GM12878 (cell line): ENCODE results near the gene SLC5A11. TPM values are rescaled to one million over a fixed set of nuclear protein-coding genes. Genes with fewer than 3 reads are reported as not detected.
A peak's percentile ranks its signal among the peaks of the same experiment; 100 is the strongest.

Experiments used
- ATAC-seq: fragments of 200-7000 bp; cut with Tn5 transposase; 3 replicates; pipeline ENCODE4 v1.9.1; 2020; ENCODE audit warnings: mild to moderate bottlenecking, moderate library complexity
- BruUV-seq: library from RNA; stranded (reverse); fragments of 400-500 nt; replicated peaks from 2 replicates; lab custom pipeline; 2021; lab: Mats Ljungman, UMichigan
- CTCF ChIA-PET: fragments of 300-600 bp; sonication (Branson Sonifier 250); formaldehyde crosslinking; extraction: SDS; loops from one replicate; lab custom pipeline; 2021; ENCODE audit warnings: inconsistent platforms; lab: Yijun Ruan, JAX
- POLR2A ChIA-PET: fragments of 350-600 bp; formaldehyde crosslinking; extraction: SDS; loops from one replicate; lab custom pipeline; 2021; ENCODE audit warnings: inconsistent platforms; lab: Charles Lee
- RAD21 ChIA-PET: fragments of 300-600 bp; sonication (Branson Sonifier 250); formaldehyde crosslinking; loops from one replicate; lab custom pipeline; 2023; ENCODE audit warnings: antibody characterized with exemption; ENCODE audit not compliant: unreplicated experiment; lab: Charles Lee
- SMC1A ChIA-PET: fragments of 300-600 bp; sonication (Branson Sonifier 250); formaldehyde crosslinking; loops from one replicate; lab custom pipeline; 2023; ENCODE audit not compliant: unreplicated experiment, uncharacterized antibody; lab: Charles Lee
- DNase-seq: peaks from one replicate; pipeline ENCODE4 v3.0.0-alpha.2; 2011; ENCODE audit warnings: low read depth, low spot score
- FAIRE-seq: peaks from 3 replicates; lab custom pipeline; 2011; peaks lifted over from hg19 to GRCh38; lab: Jason Lieb, UNC
- H2AFZ ChIP-seq: 2 replicates; pipeline ENCODE4 v1.6.0; 2011; ENCODE audit warnings: low read depth, low read length, control low read depth; ENCODE audit not compliant: control insufficient read depth
- H3K27ac ChIP-seq: 2 replicates; pipeline ENCODE4 v1.5.1; 2011; ENCODE audit warnings: control low read depth; ENCODE audit not compliant: control insufficient read depth, insufficient read depth
- H3K27me3 ChIP-seq, 2 experiments: replicated peaks in 1 of 2; 2 replicates each; pipeline versions ENCODE4 v1.6.0 to v1.6.1; 2011; ENCODE audit warnings: low read length in 1 of 2; ENCODE audit not compliant: control insufficient read depth in 2 of 2, insufficient read depth in 2 of 2
- H3K36me3 ChIP-seq, 2 experiments: 2 replicates each; pipeline ENCODE4 v1.5.1; 2011; ENCODE audit warnings: low read length in 1 of 2; ENCODE audit not compliant: control insufficient read depth in 2 of 2, insufficient read depth in 2 of 2
- H3K4me1 ChIP-seq: 2 replicates; pipeline ENCODE4 v1.6.1; 2011; ENCODE audit warnings: mild to moderate bottlenecking, low read length, moderate library complexity, mixed read lengths; ENCODE audit not compliant: control insufficient read depth, insufficient read depth
- H3K4me2 ChIP-seq: 2 replicates; pipeline ENCODE4 v1.6.0; 2011; ENCODE audit warnings: control low read depth; ENCODE audit not compliant: control insufficient read depth, insufficient read depth
- H3K4me3 ChIP-seq: fragments of 200-600 bp; sonication (generic); 2 replicates; pipeline ENCODE4 v1.5.1; 2016
- H3K79me2 ChIP-seq: 2 replicates; pipeline ENCODE4 v1.6.0; 2011; ENCODE audit warnings: low read length; ENCODE audit not compliant: control insufficient read depth, insufficient read depth
- H3K9ac ChIP-seq: 2 replicates; pipeline ENCODE4 v1.8.0; 2011; ENCODE audit warnings: low read length, control low read depth, mixed read lengths; ENCODE audit not compliant: control insufficient read depth, insufficient read depth
- H3K9me3 ChIP-seq: replicated peaks from 3 replicates; pipeline ENCODE4 v1.5.1; 2011; ENCODE audit warnings: mild to moderate bottlenecking, low read length; ENCODE audit not compliant: control insufficient read depth, insufficient read depth
- H4K20me1 ChIP-seq: 2 replicates; pipeline ENCODE4 v1.6.0; 2011; ENCODE audit not compliant: control insufficient read depth, insufficient read depth
- BCL11A ChIP-seq: IDR thresholded peaks from 2 replicates; pipeline ENCODE4 v1.6.1; 2011; ENCODE audit warnings: low read depth, low read length
- CEBPZ ChIP-seq: fragments of 150-350 bp; IDR thresholded peaks from 2 replicates; pipeline ENCODE4 v1.6.1; 2016; ENCODE audit warnings: low read depth, low read length
- CHD4 ChIP-seq: fragments of 200-600 bp; sonication (generic); IDR thresholded peaks from 2 replicates; pipeline ENCODE4 v1.6.1; 2016; ENCODE audit warnings: mild to moderate bottlenecking
- CREB1 ChIP-seq: IDR thresholded peaks from 2 replicates; pipeline ENCODE4 v1.6.1; 2012; ENCODE audit warnings: low read depth, mild to moderate bottlenecking, inconsistent platforms
- KDM1A ChIP-seq: fragments of 200-600 bp; sonication (generic); IDR thresholded peaks from 2 replicates; pipeline ENCODE4 v1.6.1; 2016; ENCODE audit warnings: borderline replicate concordance
- NRF1 ChIP-seq: conservative IDR thresholded peaks from 2 replicates; pipeline ENCODE4 v1.6.1; 2011; ENCODE audit warnings: mild to moderate bottlenecking, low read depth, low read length, improper control_type of control experiment
- POLR2AphosphoS5 ChIP-seq: IDR thresholded peaks from 2 replicates; pipeline ENCODE4 v1.6.1; 2011; ENCODE audit warnings: mild to moderate bottlenecking, low read length, inconsistent platforms
- WRNIP1 ChIP-seq: IDR thresholded peaks from 2 replicates; pipeline ENCODE4 v1.6.1; 2011; ENCODE audit warnings: low read depth, low read length, improper control_type of control experiment, borderline replicate concordance
- WGBS: methylation state at CpG from one replicate; pipeline ENCODE4 v1.1.6; 2016; ENCODE audit warnings: low lambda C conversion rate; ENCODE audit not compliant: insufficient replicate concordance, insufficient coverage; ENCODE audit errors: missing lambda C conversion rate; 5-methylcytosine and 5-hydroxymethylcytosine counted together
- in situ Hi-C: fragments of 300-500 bp; cut with MboI; formaldehyde crosslinking; loops from 9 replicates; pipeline ENCODE4 v1.14.3; 2018; ENCODE audit warnings: mixed read lengths
- intact Hi-C: fragments of 100-400 bp; cut with micrococcal nuclease; formaldehyde crosslinking; loops from one replicate; pipeline ENCODE4 v1.14.2; 2022; ENCODE audit not compliant: unreplicated experiment
- polyA plus RNA-seq, 11 experiments: library from polyadenylated mRNA; depleted of rRNA in 4 of 11; unstranded in 6 of 11; stranded (reverse) in 5 of 11; fragments of >200 nt; fragmentation: Nextera tagmentation in 4 of 11; fragmentation: Illumina TruSeq in 1 of 11; extraction: Ambion mirVana in 4 of 11; extraction: Trizol in 1 of 11; gene quantifications; 1 replicate in 1 of 11; 2 replicates in 10 of 11; pipeline versions ENCODE4 v1.2.1 to v1.2.3, GENCODE V29; 2011 to 2016; ENCODE audit warnings: inconsistent platforms in 2 of 11, missing spikeins in 2 of 11, low read depth in 1 of 11
- total RNA-seq, 4 experiments: library from RNA; depleted of rRNA in 3 of 4; stranded (reverse); fragments of >200 nt in 3 of 4; fragmentation: Illumina TruSeq in 1 of 4; extraction: Trizol in 1 of 4; gene quantifications; 2 replicates each; pipeline versions ENCODE4 v1.2.1 to v1.2.3, GENCODE V29; 2013 to 2021
- TF ChIP-seq, protein P1 (sequence below): fragments of 450-650 bp; formaldehyde crosslinking; IDR thresholded peaks from 2 replicates; pipeline ENCODE4 v1.5.0; 2022; ENCODE audit warnings: mild to moderate bottlenecking, missing genetic modification characterization
- TF ChIP-seq, protein P2 (sequence below): IDR thresholded peaks from 2 replicates; pipeline ENCODE4 v1.6.1; 2012; ENCODE audit warnings: low read length, inconsistent platforms

SLC5A11 gene
- total and polyA plus RNA-seq, 10 of the 15 experiments (the other 5 are each of a cell fraction or from before 2014, with no cell fraction given) = 0.10 TPM; not detected in 9

- Histone ChIP-seq H3K9ac (no peak overlapping the region), H3K4me2 (no peak overlapping the region), H3K4me1 (no peaks in the 10 kb centered on the region), H4K20me1 (no peaks in the 10 kb centered on the region; the same call in 1 of the 2 replicates), H3K27ac (no peak overlapping the region), H3K36me3 (peaks cover 33 to 78% of the 10 kb centered on the region in 2 experiments), H2AFZ (no peak overlapping the region), H3K27me3 (no peaks in the 10 kb centered on the region), H3K79me2 (no peaks in the 10 kb centered on the region; the same call in 1 of the 2 replicates), H3K4me3 (no peak overlapping the region), H3K9me3 (no peaks in the 10 kb centered on the region)
- RAD21 ChIA-PET = no interaction called here
- in situ Hi-C loops = no loop called here
- over 99% methylated on average over 14 of the region's 14 CpGs for WGBS
- DNase-seq (no peak), ATAC-seq (no peak), FAIRE-seq (no peak)
- no TSS peak for BruUV-seq
- intact Hi-C loops = no loop called here
- SMC1A ChIA-PET = no interaction called here
- POLR2A ChIA-PET = no interaction called here
- CTCF ChIA-PET = no interaction called here
- TF ChIP-seq KDM1A (no peak), POLR2AphosphoS5 (0 out of 2 replicates have a peak, but pooled peaks have one; percentile 18)
- TF ChIP-seq, all 136 proteins: peak for 1
Measured at GRCh38 chr16:24939224-24939623, 93.5 kb downstream of the SLC5A11 start.

- intact Hi-C loops (no loop called here), in situ Hi-C loops (no loop called here)
- Histone ChIP-seq H3K27me3 (no peaks in the 10 kb centered on the region), H3K9me3 (no peaks in the 10 kb centered on the region), H3K27ac (no peak overlapping the region), H3K36me3 (peaks cover 32 to 76% of the 10 kb centered on the region in 2 experiments), H3K4me1 (no peaks in the 10 kb centered on the region), H2AFZ (no peak overlapping the region), H4K20me1 (no peaks in the 10 kb centered on the region; the same call in 1 of the 2 replicates), H3K79me2 (no peaks in the 10 kb centered on the region; the same call in 1 of the 2 replicates), H3K9ac (no peak overlapping the region), H3K4me2 (no peak overlapping the region), H3K4me3 (no peak overlapping the region)
- WGBS = 100% methylated on average over 2 of the region's 2 CpGs
- CTCF ChIA-PET = no interaction called here
- no peak for DNase-seq
- no TSS peak for BruUV-seq
- RAD21 ChIA-PET = no interaction called here
- SMC1A ChIA-PET = no interaction called here
- POLR2A ChIA-PET = no interaction called here
- FAIRE-seq = no peak
- no peak; the same call in 1 of the 3 replicates for ATAC-seq
- TF ChIP-seq, protein P1, sequence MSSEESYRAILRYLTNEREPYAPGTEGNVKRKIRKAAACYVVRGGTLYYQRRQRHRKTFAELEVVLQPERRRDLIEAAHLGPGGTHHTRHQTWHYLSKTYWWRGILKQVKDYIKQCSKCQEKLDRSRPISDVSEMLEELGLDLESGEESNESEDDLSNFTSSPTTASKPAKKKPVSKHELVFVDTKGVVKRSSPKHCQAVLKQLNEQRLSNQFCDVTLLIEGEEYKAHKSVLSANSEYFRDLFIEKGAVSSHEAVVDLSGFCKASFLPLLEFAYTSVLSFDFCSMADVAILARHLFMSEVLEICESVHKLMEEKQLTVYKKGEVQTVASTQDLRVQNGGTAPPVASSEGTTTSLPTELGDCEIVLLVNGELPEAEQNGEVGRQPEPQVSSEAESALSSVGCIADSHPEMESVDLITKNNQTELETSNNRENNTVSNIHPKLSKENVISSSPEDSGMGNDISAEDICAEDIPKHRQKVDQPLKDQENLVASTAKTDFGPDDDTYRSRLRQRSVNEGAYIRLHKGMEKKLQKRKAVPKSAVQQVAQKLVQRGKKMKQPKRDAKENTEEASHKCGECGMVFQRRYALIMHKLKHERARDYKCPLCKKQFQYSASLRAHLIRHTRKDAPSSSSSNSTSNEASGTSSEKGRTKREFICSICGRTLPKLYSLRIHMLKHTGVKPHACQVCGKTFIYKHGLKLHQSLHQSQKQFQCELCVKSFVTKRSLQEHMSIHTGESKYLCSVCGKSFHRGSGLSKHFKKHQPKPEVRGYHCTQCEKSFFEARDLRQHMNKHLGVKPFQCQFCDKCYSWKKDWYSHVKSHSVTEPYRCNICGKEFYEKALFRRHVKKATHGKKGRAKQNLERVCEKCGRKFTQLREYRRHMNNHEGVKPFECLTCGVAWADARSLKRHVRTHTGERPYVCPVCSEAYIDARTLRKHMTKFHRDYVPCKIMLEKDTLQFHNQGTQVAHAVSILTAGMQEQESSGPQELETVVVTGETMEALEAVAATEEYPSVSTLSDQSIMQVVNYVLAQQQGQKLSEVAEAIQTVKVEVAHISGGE (CRISPR knock-in tag) = no peak
- TF ChIP-seq CREB1 (no peak), BCL11A (no peak), NRF1 (no peak), CEBPZ (no peak), CHD4 (no peak), WRNIP1 (no peak)
- TF ChIP-seq, protein P2, sequence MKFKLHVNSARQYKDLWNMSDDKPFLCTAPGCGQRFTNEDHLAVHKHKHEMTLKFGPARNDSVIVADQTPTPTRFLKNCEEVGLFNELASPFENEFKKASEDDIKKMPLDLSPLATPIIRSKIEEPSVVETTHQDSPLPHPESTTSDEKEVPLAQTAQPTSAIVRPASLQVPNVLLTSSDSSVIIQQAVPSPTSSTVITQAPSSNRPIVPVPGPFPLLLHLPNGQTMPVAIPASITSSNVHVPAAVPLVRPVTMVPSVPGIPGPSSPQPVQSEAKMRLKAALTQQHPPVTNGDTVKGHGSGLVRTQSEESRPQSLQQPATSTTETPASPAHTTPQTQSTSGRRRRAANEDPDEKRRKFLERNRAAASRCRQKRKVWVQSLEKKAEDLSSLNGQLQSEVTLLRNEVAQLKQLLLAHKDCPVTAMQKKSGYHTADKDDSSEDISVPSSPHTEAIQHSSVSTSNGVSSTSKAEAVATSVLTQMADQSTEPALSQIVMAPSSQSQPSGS = no peak
Measured at GRCh38 chr16:24939738-24940137, 94.0 kb downstream of the SLC5A11 start.
